ENCODE data around the gene CACNA2D1.

The CACNA2D1 gene

DNA sequence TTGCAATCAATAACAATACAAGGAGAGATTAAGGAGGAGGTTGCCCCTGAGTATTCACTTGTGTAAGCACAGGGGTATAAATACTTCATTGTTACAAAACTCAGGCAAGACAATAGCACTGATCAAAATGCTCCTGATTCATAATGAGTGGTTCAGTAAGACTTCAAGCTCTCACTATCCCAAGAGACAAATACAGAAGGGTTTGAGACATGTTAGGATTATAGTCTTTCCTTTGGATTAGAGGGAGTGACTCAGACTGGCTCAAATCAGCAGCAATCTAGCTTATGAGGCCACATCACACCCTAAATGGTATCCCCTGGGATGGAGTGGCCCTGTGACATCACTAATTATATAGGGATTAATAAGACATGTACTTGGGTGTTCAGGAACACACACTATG lies 506.5 kb downstream of the CACNA2D1 start:
- TF ChIP-seq, protein P1, sequence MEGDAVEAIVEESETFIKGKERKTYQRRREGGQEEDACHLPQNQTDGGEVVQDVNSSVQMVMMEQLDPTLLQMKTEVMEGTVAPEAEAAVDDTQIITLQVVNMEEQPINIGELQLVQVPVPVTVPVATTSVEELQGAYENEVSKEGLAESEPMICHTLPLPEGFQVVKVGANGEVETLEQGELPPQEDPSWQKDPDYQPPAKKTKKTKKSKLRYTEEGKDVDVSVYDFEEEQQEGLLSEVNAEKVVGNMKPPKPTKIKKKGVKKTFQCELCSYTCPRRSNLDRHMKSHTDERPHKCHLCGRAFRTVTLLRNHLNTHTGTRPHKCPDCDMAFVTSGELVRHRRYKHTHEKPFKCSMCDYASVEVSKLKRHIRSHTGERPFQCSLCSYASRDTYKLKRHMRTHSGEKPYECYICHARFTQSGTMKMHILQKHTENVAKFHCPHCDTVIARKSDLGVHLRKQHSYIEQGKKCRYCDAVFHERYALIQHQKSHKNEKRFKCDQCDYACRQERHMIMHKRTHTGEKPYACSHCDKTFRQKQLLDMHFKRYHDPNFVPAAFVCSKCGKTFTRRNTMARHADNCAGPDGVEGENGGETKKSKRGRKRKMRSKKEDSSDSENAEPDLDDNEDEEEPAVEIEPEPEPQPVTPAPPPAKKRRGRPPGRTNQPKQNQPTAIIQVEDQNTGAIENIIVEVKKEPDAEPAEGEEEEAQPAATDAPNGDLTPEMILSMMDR (IDR thresholded peaks at IDR 0.05; ENCODE audit: low read depth, low read length) = no peak
- H3K4me3 ChIP-seq (ENCODE audit: low read depth, low read length) = no peak overlapping the region
- in situ Hi-C loops (cut with HindIII; ENCODE audit: low sequenced_read_pairs) = no loop called here
- DNase-seq (ENCODE audit: low read depth, low spot score) = no peak

DNA sequence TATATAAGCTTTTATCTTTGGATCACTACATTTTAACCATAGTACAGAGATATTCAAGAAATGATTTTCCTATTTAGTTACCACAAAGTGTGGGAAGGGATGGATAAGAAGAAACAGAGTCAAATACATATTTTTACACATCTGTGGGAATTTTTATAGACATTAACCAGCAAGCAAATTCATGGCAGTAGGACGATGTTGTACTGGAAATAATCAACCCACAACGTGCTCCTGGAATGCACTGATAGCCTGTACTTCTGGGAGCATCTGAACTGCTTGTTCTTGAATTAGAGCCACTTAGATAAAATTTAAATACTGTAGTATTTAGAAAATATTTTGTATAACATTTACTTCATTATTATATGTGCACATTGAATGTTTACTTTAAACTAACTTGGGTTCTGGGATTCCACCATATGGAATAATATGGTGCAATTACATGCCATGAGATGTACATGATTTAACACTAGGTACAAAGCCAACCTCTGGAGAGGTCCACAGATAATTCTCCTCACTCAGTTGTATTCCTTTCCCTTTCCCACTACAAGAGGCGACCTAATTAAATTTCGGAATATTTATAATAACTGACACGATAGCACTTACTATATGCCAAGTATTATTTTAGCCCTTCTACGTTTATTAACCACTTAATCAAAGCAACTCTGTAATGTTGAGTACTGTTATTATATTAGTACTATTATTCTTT lies 508.8 kb downstream of the CACNA2D1 start:
- in situ Hi-C loops (cut with HindIII; ENCODE audit: low sequenced_read_pairs) = no loop called here
- DNase-seq (ENCODE audit: low read depth, low spot score) = no peak
- TF ChIP-seq, protein P1 (IDR thresholded peaks at IDR 0.05; ENCODE audit: low read depth, low read length) = no peak
- no peak overlapping the region for H3K4me3 ChIP-seq (ENCODE audit: low read depth, low read length)

DNA sequence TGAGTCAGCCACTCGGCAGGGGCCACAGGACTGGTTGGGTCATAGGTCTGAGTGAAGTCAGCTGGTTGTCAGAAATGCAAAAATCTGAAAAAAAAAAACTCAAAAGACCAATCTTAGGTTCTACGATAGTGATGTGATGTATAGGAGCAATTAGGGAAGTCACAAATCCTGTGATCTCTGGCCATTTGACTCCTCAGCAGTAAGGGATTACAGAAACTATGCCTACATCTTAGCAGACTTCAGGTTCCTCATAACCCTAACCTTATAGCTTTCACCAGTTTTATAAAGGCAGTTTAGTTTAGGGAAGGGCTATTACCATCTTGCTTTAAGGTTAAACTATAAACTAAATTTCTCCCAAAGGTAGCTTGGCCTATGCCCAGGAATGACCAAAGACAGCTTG lies 510.6 kb downstream of the CACNA2D1 start:
- DNase-seq (ENCODE audit: low read depth, low spot score) = no peak
- TF ChIP-seq, protein P1 (IDR thresholded peaks at IDR 0.05; ENCODE audit: low read depth, low read length) = no peak
- no peak overlapping the region for H3K4me3 ChIP-seq (ENCODE audit: low read depth, low read length)
- in situ Hi-C loops (cut with HindIII; ENCODE audit: low sequenced_read_pairs) = no loop called here

DNA sequence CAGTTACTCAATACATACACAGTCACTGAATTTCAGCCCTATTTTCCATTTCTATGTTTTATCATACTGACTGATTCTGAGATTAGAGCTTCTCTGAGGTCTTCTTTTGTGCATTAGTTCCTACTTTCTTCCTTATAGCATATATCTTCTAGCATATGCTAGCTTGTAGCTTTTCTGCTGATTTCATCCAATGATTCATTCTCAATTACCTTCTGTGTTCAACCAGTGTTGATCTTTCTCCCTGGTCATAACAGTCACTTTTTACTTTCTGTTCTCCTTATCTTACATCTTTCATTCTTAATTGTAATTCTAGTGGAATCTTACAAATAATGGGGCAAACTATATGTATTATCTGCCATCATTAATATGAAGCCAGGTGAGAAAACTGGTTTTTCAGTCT lies 514.2 kb downstream of the CACNA2D1 start:
- TF ChIP-seq, protein P1 (IDR thresholded peaks at IDR 0.05; ENCODE audit: low read depth, low read length) = no peak
- DNase-seq (ENCODE audit: low read depth, low spot score) = peak; percentile 37
- no peak overlapping the region for H3K4me3 ChIP-seq (ENCODE audit: low read depth, low read length)
- in situ Hi-C loops (cut with HindIII; ENCODE audit: low sequenced_read_pairs) = no loop called here

DNA sequence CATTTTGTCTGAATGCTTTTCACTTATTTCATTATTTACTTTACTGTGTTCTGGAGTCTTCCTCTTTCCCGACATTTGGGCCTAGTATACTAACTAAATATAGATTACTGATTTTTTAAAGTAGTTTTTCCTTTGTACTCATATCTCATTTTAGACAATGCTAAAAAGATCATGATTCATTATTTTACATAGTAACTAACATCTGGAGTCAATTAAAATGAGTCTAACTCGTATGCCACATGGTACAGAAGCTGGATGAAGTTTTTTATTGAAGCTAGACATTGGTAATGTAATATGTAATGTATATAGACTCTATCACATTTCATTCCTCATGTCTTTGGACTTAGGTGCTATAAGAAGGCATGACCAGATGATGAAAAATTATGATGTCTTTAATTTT lies 517.4 kb downstream of the CACNA2D1 start:
- in situ Hi-C loops (cut with HindIII; ENCODE audit: low sequenced_read_pairs) = no loop called here
- DNase-seq (ENCODE audit: low read depth, low spot score) = no peak
- H3K4me3 ChIP-seq (ENCODE audit: low read depth, low read length) = no peak overlapping the region
- TF ChIP-seq, protein P1 (IDR thresholded peaks at IDR 0.05; ENCODE audit: low read depth, low read length) = no peak

DNA sequence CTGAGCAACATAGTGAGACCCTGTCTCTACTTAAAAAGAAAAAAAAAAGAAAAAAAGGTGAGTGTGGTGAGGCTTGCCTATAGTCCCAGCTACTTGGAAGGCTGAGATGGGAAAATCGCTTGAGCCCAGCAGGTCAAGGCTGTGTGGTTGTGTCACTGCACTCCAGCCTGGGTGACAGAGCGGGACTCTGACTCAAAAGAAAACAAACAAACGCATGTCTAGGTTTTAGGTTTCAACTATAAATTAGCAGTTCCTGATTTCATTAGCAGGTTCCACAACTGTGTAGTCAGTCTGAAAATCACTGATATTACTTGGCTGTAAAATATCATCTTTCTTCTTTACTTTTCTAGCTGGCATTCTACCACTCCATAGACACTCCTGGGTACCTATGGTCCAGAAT lies 518.0 kb downstream of the CACNA2D1 start:
- TF ChIP-seq, protein P1 (IDR thresholded peaks at IDR 0.05; ENCODE audit: low read depth, low read length) = no peak
- in situ Hi-C loops (cut with HindIII; ENCODE audit: low sequenced_read_pairs) = no loop called here

More for the DNA sequence above, 518.0 kb downstream of the CACNA2D1 start:
- H3K4me3 ChIP-seq (ENCODE audit: low read depth, low read length) = no peak overlapping the region
- no peak for DNase-seq (ENCODE audit: low read depth, low spot score)

All from astrocyte of the spinal cord (primary cell).